ENCODE measurements around the gene MAST4. TPM values are rescaled to one million over a fixed set of nuclear protein-coding genes. Genes with fewer than 3 reads are reported as not detected.
A peak's percentile ranks its signal among the peaks of the same experiment; 100 is the strongest.
"Not testable (repeated sequence)": the region's sequence is repeated elsewhere in the genome, so short reads cannot be mapped to it uniquely, and the experiment has no call there.

Gene MAST4
- polyA plus RNA-seq, 10 donors = 10.5 to 15.3 (median 13.0) TPM

DNA sequence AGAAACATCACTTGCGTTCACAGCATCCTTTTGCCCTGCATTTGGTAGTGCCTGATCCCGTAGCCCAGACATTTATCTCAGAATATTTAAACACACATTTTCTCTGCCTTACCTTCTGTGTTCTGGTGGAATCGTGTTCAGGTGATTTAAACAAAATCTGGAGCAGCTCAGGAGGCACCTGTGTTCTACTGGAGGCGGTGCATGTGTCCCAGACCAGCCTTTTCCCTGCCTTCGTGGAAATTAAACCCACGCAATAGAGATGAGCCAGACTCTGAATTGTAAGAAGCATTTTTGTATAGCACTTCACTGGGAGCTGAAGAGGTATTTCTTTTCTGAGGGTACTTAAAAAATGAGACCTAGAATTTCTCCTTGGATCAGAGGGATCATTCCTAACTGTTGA is 212.5 kb downstream of the MAST4 start:
- DNase-seq = no peak

DNA sequence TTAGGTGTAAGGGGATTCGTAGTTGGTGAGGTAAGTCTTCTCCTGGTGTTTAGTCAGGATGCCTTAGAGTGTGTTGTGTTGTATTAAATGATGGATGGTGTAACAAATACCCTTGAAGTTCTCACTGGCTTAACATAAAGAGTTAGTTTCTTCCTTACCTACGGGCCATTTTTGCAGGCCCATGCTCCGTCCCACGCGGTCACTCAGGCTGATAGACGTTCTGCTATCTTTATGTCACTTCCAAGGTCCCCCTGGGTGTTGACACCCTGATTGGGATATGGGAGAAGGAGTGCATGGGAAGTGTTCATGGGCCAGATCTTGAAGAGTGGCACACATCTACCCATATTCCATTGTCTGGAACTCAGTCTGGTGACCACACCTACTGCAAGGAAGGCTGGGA is 214.0 kb downstream of the MAST4 start:
- DNase-seq = no peak

DNA sequence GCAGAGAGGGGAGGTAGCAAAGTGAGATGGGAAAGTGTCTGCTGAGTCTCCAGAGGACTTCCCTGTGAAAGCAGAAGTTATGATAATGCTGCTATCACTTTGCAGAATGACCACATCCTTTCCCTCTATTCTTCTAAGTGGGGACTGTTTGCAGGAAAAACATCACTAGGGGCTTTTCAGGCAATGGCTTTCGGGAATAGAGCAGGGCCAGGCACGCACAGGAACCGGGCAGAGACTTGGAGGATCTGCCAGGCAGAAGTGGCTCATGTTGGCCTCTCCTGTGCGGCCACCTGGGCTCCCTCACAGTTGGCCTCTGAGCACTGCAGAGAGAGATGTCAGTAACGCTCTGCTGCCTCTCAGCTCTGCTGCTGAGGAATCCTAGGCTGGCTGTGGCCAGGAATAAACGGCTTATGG is 214.7 kb downstream of the MAST4 start:
- no peak for DNase-seq

DNA sequence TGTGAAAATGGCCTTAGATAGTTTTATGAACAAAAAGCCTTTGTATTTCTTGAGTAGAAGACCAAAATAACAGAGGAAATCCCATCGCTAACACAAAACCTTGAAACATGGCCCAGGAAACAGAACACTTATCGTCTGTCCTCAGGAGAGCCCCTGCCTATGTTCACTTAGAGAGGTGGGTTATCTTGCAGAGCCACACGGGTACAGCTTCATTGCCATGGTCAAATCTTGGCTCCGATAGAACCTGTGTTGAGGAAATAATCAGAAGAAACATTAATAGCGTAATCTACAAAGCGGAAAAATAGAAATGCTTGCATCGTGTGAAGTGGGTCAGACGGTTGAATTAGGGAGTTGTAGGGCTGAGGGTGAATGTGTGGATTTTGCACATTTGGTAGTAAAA is 216.1 kb downstream of the MAST4 start:
- no peak for DNase-seq

DNA sequence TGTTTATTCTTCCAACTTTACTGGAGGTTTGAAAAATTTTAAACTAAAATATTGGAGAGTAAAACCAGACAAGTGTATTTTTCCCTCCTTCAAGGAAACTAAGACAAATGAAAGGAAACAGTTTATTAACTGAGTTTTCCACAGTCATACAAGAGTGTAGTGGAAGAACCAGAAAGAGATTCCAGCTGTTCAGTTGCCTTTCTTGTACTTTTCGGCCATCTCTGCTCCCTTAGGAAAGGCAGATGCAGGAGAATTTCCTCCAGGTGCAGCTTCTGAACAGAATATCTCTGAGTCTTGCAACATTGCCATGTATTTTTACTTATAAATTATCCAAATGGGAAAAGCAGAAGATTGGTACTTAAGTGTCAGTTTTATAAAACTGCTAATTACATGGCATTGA is 217.1 kb downstream of the MAST4 start:
- DNase-seq = peak in 2 of 3 donors; percentile 27 to 64

DNA sequence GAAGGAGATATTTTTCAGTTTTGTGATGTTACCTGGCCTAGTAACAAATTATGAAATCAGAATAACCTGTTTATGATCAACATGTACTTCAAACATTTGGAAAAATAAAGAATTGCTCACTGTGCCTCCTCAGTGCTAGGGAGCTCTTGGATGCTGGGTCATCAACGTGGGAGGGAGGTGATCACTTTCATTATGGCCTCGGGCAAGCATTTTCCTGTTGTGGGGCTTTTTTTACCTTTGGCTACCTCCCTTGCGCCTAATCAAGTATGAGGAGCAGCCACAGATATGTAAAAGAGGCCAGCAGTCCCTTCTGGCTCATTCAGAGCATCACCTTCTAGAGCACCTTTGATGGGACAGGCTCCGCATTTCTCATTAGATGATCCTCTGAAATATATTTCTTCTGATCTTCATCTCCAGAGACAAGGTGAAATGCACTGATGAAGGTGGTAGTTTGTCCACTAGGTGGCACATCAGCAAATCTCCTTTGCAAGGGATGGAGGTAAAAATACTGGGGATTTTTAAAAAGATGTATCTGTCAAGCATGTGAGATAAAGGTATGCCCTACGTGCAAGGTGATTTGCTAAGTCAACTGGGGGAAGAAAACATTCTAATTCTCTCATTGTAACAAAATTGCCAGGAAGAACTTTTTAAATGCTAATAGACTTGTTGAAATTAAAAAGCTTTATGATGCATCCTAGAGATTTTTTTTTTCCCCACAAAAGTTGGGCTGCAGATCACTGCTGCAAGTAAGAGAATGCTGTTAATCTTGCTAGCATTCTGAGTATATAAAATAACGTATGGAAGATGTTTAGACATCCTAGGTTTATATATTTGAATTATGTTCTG is 218.2 kb downstream of the MAST4 start:
- DNase-seq = peak in 2 of 3 donors; percentile 37 to 61

DNA sequence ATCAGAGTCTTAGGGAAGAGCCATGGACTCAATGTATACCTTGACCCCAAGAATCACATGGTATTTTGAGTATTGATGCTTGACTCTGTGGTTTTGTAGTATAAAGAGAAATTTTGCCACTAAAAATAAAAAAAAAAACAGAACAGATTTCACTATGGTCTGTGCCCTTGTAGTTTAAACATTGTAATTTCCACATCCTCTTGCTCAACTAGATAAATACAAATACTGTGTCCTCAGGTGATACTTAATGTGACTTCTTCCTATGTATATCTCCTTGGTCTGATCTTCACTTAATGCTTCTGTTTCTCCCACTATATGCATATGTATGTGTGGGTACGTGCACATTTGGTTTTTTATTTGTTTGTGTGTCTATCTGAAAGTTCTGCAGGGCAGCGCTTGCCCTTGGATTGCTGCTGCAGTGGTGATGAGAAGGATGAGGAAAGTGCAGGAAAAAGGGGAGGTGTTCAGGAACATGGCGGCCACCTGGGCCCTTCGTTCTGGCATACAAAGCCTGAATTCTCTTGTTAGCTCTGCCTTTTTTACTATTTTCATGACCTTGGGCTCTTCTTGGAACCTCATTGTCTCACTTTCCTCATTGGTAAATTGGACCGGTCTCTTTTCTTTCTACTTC is 222.2 kb downstream of the MAST4 start:
- DNase-seq = no peak

DNA sequence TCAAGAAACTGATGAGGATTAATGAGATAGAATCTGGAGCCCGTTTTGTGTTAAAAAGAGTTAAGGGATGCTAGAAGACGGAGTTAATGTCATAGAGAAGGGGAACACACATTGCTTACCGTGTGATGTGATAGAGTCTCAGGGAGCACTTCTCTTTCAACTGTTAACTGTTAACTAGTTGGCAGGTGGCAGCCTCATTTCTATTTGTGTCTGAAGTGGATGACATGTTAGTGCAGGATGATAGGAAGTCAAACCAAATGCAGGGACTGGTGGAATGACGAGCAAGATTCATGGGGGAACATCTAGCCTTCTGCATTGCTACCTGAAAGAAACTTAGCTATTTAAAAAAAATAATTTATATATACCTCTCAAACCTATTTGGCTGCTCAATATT is 222.7 kb downstream of the MAST4 start:
- DNase-seq = no peak

DNA sequence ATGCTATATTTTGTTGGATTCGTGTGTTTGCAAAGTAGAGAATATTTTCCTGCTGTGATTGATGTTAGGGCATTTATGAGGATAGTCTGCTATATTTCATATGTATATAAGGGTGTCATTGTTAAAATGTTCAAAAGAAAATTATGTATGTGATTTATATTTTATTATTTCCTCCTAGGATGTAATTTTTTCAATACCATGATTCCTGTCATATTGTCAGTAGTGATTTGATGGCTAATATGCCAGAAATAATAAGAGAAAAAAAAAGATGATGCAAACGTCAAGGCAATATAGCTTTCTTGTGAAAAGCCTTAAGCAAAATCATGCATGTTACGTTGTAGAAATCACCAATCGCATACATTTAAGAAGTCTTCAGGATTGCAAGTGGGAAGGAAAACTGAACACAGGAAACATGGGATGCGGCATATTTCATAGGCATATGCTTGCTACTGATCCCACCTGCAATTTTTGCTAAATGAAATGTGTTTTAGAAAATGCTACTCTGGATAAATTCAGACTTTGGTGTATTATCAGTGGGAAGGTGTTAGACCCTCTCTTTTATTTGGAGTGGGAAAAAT is 224.5 kb downstream of the MAST4 start:
- DNase-seq = no peak

DNA sequence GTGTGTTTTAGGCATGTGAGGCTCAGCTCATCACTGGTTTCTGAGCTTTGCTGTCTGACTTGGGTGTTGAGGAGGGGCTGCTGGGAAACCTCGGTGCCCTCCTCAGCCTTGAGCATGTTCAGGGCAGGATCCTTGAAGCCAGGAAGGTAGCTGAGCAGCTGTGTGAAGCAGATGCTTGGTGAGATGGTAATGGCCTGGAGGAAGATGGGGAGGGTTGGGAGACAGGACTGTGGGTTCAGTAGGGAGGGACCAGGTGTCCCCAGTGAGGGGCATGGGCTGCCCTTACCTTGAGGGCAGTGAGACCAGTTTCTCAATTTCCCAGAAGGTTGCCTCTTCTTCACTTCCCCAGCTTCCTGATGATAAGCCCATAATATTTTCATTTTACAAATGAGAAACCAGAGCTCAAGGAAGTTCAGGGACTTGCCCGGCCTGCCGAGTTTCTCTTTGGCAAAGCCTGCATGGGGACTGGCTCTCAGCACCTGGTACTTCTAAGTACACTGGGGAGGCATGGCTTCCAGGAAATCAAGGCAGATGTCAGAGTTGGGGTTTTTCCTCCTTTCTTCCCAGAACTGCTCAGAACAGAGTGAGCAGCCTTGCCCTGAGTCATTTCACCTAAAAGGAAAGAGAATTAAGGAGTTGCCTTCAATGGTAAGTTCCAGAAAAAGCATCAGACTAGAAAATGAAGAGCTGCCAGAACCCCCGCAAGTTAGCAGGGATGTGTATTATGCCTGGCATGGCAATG is 225.7 kb downstream of the MAST4 start:
- no peak for DNase-seq

DNA sequence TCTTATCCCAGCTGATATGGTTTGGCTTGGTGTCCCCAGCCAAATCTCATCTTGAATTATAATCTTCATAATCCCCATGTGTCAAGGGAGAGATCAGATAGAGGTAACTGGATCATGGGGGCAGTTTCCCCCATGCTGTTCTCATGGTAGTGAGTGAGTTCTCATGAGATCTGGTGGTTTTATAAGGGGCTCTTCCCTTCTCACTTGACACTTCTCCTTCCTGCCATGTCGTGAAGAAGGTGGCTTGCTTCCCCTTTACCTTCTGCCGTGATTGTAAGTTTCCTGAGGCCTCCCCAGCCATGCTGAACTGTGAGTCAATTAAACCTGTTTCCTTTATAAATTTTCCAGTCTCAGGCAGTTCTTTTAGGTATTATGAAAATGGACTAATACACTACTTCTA is 226.7 kb downstream of the MAST4 start:
- DNase-seq = not testable (repeated sequence)

DNA sequence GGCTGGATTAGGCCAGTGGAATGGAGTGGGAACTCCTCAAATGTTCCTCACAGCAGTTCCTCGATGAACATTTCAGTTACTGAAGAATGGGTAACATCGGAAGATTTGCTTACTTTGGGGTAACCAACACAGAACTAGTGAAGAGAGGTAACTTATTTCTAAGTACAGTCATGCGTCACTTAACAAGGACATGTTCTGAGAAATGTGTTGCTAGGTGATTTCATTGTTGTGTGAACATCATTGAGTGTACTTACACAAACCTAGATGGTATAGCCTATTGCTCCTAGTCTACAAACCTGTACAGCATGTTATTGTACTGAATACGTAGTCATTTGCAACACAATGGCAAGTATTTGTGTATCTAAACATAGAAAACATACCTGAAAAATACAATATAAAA is 228.3 kb downstream of the MAST4 start:
- DNase-seq = no peak

DNA sequence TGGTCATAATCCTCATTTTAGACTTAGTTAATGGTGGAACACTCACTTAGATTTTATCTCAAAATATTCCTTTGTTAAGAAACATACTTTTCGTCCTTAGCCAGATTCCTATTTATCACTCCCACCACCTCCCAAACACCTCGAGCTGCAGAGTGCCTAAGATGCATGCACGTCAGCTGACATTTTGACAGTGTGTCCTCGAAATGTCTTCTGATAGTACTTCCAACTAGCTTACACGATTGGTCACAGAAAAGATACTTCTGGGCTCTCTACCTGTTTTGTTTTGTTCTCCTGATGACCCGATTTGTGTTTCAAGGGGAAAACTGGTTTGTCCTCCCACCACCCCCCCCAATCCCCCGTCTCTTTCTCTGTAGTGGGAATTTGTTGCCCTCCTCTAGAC is 230.1 kb downstream of the MAST4 start:
- no peak for DNase-seq

DNA sequence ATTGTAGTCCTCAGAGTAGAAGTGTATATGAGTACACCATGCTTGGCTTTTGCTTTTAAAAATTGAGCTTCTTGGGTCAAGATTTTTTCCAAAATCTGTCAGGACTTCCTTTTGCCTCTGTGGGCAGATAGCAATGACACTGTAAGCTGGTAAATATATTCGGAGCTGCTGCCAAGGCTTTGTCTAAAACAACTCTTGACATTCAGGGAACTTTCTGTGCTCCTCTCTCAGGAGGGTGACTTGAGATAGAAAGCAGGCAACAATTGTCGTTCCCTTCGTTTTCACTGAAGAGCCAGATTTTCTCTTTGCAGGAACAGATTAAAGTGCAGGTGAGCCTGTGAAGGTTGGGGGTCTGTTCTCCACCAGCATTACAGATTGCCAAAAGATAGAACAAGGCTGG is 230.5 kb downstream of the MAST4 start:
- DNase-seq = no peak

DNA sequence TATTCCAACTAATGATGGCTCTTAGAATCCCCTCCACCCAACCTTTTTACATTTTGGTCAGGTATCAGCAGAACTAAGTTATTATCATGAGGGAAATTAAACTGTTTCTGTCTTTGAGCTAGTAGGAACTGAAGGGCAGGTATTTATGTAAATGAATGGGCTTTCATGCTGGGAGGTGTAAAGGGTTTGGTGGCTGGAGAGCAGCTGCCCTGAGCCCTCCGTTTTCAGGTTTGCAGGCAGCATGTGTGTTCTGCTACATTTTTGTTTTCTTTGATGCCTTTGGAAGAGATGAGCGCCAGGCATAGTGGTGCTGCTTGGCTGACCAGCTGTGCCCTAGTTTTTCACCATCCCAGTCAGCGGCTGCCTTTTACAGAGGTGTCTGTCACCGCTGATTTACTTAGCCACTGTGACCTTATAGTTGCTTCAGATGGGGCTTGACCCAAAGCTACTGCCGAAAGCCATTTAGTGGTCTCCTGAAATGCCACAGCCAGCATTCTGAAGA is 231.9 kb downstream of the MAST4 start:
- no peak for DNase-seq

DNA sequence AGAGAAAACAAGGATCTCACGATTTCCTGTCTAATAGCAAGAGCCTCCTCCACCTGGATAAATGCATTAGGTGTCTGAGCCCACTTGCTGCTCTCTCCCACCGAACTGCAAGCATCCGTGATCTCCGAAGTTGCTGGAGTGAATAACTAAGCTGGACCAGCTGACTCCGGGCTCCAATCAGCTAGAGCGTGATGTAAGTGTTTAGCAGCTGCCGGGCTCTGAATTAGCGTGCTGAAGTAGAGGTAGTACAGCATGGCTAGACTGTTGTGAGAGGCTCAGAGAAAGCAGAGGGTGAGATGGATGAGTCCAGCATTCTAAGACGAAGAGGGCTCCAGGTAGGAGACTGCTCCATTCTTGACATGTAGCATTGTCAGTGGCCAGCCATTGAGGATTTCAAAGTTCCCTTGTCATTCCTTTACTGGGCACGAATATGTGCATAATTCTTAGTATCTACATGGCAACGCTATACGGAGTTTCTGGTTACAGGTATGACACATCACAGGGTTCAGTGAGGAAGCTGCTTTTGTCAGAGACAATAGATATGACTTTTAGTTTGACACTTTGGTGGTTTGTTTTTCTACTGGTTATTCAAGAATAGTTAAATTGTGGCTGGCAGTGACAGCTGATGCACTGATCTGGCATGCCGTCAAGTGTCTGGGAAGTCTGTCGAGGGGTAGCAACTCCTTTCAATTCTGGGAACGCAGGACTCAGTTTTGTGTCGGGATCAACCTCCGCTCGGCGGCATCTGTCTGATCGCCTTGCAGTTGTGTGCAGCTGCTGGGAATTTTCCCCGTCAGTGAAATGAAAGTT is 232.6 kb downstream of the MAST4 start:
- peak; percentile 78 to 93 (median 81) for DNase-seq

DNA sequence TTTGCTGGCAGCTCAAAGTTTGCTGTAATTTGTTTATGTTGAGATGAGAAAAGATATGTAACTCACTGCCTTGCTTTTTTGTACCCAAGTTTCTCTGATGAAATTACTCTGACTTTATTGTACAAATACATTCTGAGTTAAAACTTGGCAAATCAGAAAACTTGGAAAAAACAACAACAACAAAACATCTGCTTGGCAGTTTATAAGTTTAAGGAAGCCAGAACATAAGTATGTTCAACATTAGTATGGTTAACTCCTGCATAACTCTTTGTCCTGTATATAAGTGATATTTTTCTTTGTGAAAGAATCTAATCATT is 233.1 kb downstream of the MAST4 start:
- DNase-seq = peak in 2 of 3 donors; percentile 68 to 79

DNA sequence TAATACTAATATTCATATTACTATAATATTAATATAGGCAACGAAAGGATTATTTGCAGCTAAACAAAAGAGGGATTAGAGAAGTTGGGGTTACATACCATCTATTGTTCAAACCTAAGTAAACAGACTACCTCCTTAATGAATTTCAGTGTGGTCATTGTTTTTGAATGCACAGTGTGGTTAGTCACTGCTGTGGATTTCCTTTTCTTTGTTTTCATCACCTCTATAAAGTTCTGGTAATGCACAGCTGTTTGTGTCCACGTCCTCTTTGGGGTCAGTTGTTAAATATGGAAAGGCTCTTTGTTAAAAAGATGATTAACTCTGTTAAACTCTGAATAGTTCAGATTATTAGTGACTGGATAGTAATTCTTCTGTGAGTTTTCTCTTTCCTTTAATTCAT is 233.6 kb downstream of the MAST4 start:
- peak in 1 of 3 donors; percentile 54 for DNase-seq

DNA sequence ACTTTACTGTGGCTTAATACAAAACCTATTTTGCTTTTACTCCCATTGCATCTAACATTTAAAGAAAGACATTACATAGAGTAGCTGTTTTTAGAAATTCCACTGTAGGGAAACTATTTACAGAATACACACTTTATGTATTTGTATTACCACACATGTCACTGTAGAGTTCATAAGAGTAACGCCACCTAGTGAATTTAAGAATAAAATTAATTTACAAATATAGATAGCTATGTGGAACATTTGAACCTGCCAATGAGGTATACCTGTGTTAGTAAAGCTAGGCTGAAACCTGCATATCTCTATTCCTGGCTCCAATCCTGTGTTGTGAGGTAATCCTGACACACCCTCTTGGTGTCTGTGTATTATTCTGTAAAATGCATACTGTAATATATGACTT is 234.4 kb downstream of the MAST4 start:
- peak in 1 of 3 donors; percentile 42 for DNase-seq

DNA sequence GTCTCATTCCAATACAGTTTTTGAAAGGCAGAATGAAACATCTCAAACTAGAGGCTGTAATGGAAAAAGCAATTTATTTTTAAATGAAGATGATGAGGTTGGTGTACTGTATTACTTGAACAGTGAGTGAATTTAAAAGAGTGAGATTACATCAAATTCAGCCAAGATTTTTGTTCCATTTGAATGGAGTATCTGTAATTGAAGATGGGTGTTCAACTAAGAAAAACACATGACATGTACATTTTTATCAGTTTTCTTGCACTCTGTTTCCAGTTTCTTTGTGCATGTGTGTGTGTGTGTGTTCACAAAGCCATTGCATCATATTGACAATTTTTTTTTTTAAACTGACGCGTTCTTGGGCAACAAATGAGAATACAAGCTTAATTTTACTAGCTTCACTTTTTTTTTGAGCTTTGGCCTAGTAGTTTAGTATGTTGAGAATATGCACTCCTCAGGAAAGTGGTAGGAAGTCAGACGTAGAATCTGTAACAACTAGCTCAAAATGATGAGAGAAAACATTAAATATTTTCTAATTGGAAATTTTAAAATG is 243.5 kb downstream of the MAST4 start:
- DNase-seq = no peak

DNA sequence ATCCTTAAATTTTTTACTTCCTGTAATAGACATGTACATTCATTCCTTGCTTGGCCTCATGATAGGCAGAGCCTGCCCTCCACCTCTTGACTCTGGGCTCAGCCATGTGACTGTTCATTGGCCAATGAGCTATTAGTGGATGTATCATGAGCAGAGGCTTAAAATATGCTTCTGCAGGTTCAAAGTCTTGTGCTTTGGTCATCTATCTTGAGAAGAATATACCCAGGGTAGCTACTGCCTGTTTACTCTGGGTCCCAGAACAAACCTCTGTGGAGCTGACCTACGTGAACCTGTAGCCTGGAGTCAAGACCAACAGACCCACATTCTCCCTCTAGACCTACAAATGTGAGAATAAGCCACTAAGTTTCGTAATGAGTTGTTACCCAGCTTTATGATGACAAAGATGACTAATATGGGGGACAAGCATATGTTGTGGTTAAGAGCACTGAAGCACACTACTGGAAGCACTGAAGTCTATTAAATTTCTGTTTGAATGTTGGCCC is 244.4 kb downstream of the MAST4 start:
- no peak for DNase-seq

Data from muscle of back (tissue), 11 donors.